ENCODE measurements around the gene PRICKLE1. TPM values are rescaled to one million over a fixed set of nuclear protein-coding genes. Genes with fewer than 3 reads are reported as not detected.

Gene PRICKLE1
- total and polyA plus RNA-seq, 2 experiments from 2014 or later, result 16.5 to 25.9 TPM

DNA sequence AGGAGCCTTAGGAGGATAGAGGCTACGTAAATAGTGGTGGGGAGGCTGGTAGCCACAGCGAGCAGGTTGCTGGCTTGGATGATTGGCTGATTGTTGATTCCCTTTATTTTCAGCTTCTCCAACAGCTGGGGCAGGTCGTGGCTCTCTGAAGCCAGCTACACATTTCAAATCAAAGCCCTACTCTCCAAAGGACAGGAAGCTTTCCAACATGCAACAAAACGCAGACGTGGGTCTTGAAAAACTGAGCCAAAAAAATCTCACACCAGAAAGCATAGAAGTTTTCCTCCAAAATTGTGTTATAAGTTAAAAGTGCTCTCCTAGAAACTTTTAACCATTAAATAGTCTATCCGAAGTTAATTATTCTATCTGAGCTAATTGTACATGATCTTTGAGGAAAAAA lies 37.6 kb upstream of the PRICKLE1 start:
- no peaks in the 10 kb centered on the region for H3K27me3 ChIP-seq
- 69% methylated on average over 6 of the region's 6 CpGs for WGBS (ENCODE audit: low lambda C conversion rate, missing lambda C conversion rate)
- no peak overlapping the region for H2AFZ ChIP-seq
- H3K4me2 ChIP-seq, result no peak overlapping the region
- H3K4me3 ChIP-seq, result no peak overlapping the region
- TF ChIP-seq EZH2 (IDR thresholded peaks at IDR 0.05; ENCODE audit: borderline replicate concordance) (no peak), EZH2phosphoT487 (IDR thresholded peaks at IDR 0.05; ENCODE audit: low read depth, severe bottlenecking, unreplicated experiment) (no peak)
- TF ChIP-seq, protein P1, sequence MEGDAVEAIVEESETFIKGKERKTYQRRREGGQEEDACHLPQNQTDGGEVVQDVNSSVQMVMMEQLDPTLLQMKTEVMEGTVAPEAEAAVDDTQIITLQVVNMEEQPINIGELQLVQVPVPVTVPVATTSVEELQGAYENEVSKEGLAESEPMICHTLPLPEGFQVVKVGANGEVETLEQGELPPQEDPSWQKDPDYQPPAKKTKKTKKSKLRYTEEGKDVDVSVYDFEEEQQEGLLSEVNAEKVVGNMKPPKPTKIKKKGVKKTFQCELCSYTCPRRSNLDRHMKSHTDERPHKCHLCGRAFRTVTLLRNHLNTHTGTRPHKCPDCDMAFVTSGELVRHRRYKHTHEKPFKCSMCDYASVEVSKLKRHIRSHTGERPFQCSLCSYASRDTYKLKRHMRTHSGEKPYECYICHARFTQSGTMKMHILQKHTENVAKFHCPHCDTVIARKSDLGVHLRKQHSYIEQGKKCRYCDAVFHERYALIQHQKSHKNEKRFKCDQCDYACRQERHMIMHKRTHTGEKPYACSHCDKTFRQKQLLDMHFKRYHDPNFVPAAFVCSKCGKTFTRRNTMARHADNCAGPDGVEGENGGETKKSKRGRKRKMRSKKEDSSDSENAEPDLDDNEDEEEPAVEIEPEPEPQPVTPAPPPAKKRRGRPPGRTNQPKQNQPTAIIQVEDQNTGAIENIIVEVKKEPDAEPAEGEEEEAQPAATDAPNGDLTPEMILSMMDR (IDR thresholded peaks at IDR 0.05; ENCODE audit: poor library complexity), result no peak
- DNase-seq (ENCODE audit: low spot score), result no peak
- no peaks in the 10 kb centered on the region for H3K9me3 ChIP-seq (ENCODE audit: low read depth)
- no peaks in the 10 kb centered on the region for H3K36me3 ChIP-seq (replicated peaks; ENCODE audit: insufficient read depth, low read depth)
- no peaks in the 10 kb centered on the region for H3K4me1 ChIP-seq (ENCODE audit: insufficient read depth)
- no peaks in the 10 kb centered on the region for H3K79me2 ChIP-seq
- H4K20me1 ChIP-seq (ENCODE audit: insufficient read depth, poor library complexity, severe bottlenecking), result no peaks in the 10 kb centered on the region
- no peak overlapping the region for H3K27ac ChIP-seq
- no peaks in the 10 kb centered on the region for H3K9me2 ChIP-seq (replicated peaks; ENCODE audit: insufficient read depth)

GRCh38 chr12:42625611-42626010 lies 36.1 kb upstream of the PRICKLE1 start:
- no peak overlapping the region for H3K27ac ChIP-seq
- no peak overlapping the region for H2AFZ ChIP-seq
- no peak overlapping the region for H3K4me3 ChIP-seq
- 75% methylated on average over 4 of the region's 4 CpGs for WGBS (ENCODE audit: low lambda C conversion rate, missing lambda C conversion rate)
- H3K36me3 ChIP-seq (replicated peaks; ENCODE audit: insufficient read depth, low read depth), result no peaks in the 10 kb centered on the region
- H3K4me1 ChIP-seq (ENCODE audit: insufficient read depth), result no peaks in the 10 kb centered on the region
- no peaks in the 10 kb centered on the region for H3K9me2 ChIP-seq (replicated peaks; ENCODE audit: insufficient read depth)
- no peaks in the 10 kb centered on the region for H3K27me3 ChIP-seq
- no peak overlapping the region for H3K4me2 ChIP-seq
- H4K20me1 ChIP-seq (ENCODE audit: insufficient read depth, poor library complexity, severe bottlenecking), result no peaks in the 10 kb centered on the region
- TF ChIP-seq, protein P1 (IDR thresholded peaks at IDR 0.05; ENCODE audit: poor library complexity), result no peak
- TF ChIP-seq EZH2 (IDR thresholded peaks at IDR 0.05; ENCODE audit: borderline replicate concordance), result no peak
- TF ChIP-seq EZH2phosphoT487 (IDR thresholded peaks at IDR 0.05; ENCODE audit: low read depth, severe bottlenecking, unreplicated experiment), result no peak
- H3K9me3 ChIP-seq (ENCODE audit: low read depth), result no peaks in the 10 kb centered on the region
- no peak for DNase-seq (ENCODE audit: low spot score)
- H3K79me2 ChIP-seq, result no peaks in the 10 kb centered on the region

- no peaks in the 10 kb centered on the region for H3K79me2 ChIP-seq
- H2AFZ ChIP-seq, result no peak overlapping the region
- WGBS (ENCODE audit: low lambda C conversion rate, missing lambda C conversion rate), result 54% methylated on average over 1 of the region's 1 CpG
- H3K27ac ChIP-seq, result no peak overlapping the region
- H4K20me1 ChIP-seq (ENCODE audit: insufficient read depth, poor library complexity, severe bottlenecking), result no peaks in the 10 kb centered on the region
- H3K4me2 ChIP-seq, result no peak overlapping the region
- H3K9me3 ChIP-seq (ENCODE audit: low read depth), result peaks cover 11% of the 10 kb centered on the region
- H3K36me3 ChIP-seq (replicated peaks; ENCODE audit: insufficient read depth, low read depth), result no peaks in the 10 kb centered on the region
- no peaks in the 10 kb centered on the region for H3K4me1 ChIP-seq (ENCODE audit: insufficient read depth)
- H3K9me2 ChIP-seq (replicated peaks; ENCODE audit: insufficient read depth), result no peaks in the 10 kb centered on the region
- no peak overlapping the region for H3K4me3 ChIP-seq
- DNase-seq (ENCODE audit: low spot score), result no peak
- TF ChIP-seq EZH2 (IDR thresholded peaks at IDR 0.05; ENCODE audit: borderline replicate concordance) (no peak), EZH2phosphoT487 (IDR thresholded peaks at IDR 0.05; ENCODE audit: low read depth, severe bottlenecking, unreplicated experiment) (no peak)
- TF ChIP-seq, protein P1 (IDR thresholded peaks at IDR 0.05; ENCODE audit: poor library complexity), result no peak
- H3K27me3 ChIP-seq, result no peaks in the 10 kb centered on the region
Measured at GRCh38 chr12:42617622-42618021, 28.1 kb upstream of the PRICKLE1 start.

GRCh38 chr12:42615006-42615405 lies 25.5 kb upstream of the PRICKLE1 start:
- DNase-seq (ENCODE audit: low spot score), result no peak
- H3K9me3 ChIP-seq (ENCODE audit: low read depth), result peaks cover 11% of the 10 kb centered on the region
- H3K9me2 ChIP-seq (replicated peaks; ENCODE audit: insufficient read depth), result no peaks in the 10 kb centered on the region
- no peaks in the 10 kb centered on the region for H3K79me2 ChIP-seq
- no peak overlapping the region for H3K27ac ChIP-seq
- TF ChIP-seq EZH2phosphoT487 (IDR thresholded peaks at IDR 0.05; ENCODE audit: low read depth, severe bottlenecking, unreplicated experiment) (no peak), EZH2 (IDR thresholded peaks at IDR 0.05; ENCODE audit: borderline replicate concordance) (no peak)
- TF ChIP-seq, protein P1 (IDR thresholded peaks at IDR 0.05; ENCODE audit: poor library complexity), result no peak
- H2AFZ ChIP-seq, result no peak overlapping the region
- H4K20me1 ChIP-seq (ENCODE audit: insufficient read depth, poor library complexity, severe bottlenecking), result no peaks in the 10 kb centered on the region
- H3K4me3 ChIP-seq, result no peak overlapping the region
- no peaks in the 10 kb centered on the region for H3K36me3 ChIP-seq (replicated peaks; ENCODE audit: insufficient read depth, low read depth)
- no peaks in the 10 kb centered on the region for H3K27me3 ChIP-seq
- 93% methylated on average over 3 of the region's 3 CpGs for WGBS (ENCODE audit: low lambda C conversion rate, missing lambda C conversion rate)
- no peaks in the 10 kb centered on the region for H3K4me1 ChIP-seq (ENCODE audit: insufficient read depth)
- H3K4me2 ChIP-seq, result no peak overlapping the region

Data from hepatocyte (in vitro differentiated cells).